LoVo (cell line): ENCODE measurements around the gene TMIGD1.

Source experiments
- DNase-seq: peaks from one replicate; pipeline ENCODE4 v3.0.0-alpha.2; 2016; ENCODE audit warnings: low spot score

Gene TMIGD1, protein sequence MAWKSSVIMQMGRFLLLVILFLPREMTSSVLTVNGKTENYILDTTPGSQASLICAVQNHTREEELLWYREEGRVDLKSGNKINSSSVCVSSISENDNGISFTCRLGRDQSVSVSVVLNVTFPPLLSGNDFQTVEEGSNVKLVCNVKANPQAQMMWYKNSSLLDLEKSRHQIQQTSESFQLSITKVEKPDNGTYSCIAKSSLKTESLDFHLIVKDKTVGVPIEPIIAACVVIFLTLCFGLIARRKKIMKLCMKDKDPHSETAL

DNA sequence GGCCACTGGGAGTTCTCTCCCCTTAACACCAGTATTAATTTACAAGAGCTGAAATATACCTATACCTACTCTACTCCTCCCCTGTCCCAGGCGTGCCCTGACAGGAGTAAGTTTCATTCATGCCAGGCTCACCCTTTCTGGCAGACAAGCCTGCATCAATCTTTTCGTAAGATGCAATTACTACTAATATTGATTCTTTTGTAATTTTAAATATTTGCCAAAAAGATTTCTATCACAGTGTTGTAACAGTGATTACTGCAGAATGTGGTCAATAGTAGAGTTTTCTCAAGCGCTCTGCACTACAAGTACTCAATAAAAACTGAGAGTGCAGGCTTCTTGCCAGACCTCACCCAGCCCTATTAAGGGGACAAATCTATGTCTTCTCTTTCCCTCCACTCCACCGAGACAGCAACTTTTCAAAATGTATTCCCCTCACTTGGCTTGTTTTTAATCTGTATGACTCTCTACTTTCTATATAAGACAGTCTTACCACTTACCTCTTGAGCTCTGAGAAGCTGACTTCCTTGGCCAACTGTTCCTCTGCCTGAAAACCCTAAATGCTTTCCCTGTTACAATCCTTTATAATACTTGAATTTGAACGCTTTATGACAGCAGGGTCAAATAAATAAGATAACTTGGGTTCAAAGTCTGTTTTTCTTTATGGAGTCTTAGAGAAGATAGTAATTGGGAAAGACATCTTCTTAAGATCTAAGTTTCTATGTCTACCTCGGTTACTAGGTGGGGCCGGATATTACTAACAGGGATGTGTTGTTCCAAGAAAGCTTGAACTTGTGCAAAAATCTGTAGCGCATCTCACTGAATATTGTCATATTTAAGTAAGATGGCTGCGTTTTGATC, at the start of gene TMIGD1:
Gene TMIGD1 (minus strand): TSS at position 555 of the 858 bp plus-strand sequence. CDS start 1,924 bp downstream, outside the sequence.
- DNase-seq, result no peak

DNA sequence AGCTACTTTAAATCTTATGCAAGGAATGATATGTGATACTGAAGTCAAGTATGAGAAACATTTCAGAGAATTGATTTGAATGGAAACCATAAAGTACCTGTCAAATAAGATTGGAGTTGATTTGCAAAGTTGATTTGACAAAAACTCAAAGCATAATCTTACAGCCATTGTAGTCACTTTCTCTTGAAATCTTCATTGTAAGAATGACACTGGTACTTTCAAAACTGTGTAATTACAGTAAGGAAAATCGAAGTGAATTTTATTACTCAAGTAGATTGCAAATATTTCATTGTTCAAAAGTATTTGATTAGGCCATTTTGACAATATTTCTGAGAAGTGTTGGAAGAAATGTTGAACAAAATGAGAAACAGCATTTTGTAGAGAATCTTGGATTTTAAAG, 48.5 kb upstream of the TMIGD1 start:
- DNase-seq, result no peak

DNA sequence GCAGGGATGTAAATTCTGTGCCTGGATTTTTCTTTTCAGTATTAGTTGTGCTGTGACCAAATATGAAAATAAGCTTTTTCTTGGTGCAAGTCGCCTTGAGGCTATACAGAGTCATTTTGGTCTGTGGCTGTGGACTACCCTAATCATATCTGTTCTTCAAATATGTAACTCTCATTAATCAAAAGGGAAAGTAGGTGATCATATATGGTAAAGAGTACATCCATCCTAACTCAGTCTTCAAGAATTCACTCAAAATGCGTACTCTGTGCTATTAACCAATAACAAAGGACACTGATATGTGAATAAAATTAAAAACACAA, 47.4 kb upstream of the TMIGD1 start:
- no peak for DNase-seq

DNA sequence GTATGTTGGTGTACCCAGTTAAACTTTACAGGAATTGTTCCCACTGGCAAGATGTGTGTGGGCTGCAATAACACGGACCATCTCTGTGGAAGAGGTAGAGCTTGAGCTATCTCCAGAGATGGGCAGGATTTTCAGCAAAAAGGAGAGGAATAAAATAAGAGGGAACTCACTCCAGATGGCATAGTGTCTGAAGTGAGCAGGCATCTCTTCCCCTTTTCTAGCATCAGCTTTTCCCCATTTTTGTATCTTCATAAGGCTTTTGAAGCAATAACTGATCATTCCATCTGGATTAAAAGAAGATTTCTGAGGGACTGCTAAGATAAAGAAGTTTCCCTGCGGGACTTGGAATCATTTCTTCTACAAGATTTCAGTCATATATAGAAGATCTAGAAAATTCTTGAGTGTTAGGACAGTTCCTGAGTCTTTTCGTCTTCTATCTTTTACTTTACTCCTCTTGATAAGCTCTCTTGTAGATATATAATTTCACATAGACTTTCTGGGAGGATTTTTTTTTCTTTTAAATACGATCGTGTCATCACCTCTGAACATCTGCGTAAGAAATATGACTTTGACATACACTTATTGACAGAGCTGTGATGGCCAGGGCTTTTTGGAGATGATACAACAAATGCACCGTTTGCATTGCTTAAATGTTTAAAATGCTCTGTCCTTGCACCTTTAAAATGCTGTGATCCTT, 46.9 kb upstream of the TMIGD1 start:
- no peak for DNase-seq

DNA sequence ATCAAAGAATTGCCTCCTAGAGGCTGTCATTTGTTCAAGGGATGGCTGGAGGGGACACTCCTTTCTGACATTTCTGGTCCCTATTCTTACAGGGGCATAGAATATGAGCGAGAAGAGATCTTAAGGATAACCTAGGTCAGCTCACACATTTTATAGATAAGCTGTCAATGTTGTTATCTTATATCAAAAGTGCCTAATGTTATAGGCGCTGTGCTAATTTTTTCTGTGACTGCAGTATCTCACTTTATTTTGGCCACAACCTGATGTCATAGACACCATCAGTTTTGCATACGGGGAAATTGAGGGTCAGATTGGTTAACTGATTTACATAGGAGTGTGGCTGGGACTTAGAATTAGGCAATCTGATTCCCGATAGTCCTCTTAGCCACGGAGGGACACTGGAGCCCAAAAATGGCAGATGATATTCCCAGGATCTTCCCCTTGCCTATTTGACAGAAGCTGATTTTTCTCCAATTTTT, 46.1 kb upstream of the TMIGD1 start:
- no peak for DNase-seq

DNA sequence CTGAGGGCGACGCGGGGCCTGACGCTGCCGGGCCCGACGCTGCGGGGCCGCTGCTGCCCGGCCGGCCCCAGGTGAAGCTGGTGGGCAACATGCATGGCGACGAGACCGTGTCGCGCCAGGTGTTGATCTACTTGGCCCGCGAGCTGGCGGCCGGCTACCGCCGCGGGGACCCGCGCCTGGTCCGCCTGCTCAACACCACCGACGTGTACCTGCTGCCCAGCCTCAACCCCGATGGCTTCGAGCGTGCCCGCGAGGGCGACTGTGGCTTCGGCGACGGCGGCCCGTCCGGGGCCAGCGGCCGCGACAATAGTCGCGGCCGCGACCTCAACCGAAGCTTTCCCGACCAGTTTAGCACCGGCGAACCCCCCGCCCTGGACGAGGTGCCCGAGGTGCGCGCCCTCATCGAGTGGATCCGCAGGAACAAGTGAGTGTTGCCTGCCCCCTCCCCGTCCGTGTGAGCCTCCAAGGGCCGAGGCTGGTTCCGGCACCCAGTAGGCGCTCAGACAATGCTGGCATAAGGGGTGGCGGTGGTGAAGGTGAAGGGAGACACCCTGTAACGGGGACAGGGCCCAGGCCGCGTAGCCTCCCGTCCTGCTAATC, 45.5 kb upstream of the TMIGD1 start:
- DNase-seq, result no peak

DNA sequence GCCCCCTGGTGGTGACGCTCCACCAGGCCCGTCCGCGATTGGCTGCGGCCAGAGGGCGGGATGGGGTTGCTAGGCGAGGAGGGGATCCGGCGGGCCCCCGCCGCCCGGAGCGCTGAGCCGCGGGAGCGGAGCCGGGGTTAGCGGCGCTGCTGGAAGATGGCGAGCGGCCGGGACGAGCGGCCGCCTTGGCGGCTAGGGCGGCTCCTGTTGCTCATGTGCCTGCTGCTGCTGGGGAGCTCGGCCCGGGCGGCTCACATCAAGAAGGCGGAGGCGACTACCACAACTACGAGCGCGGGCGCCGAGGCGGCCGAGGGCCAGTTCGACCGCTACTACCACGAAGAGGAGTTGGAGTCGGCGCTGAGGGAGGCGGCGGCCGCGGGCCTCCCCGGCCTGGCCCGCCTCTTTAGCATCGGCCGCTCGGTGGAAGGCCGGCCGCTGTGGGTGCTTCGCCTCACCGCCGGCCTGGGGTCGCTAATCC, 45.0 kb upstream of the TMIGD1 start, which contains the start of gene CPD:
Gene CPD (plus strand): TSS at position 103 of the 478 bp plus-strand sequence. CDS start 54 bp downstream, at position 157.
- DNase-seq, result peak; percentile 94

DNA sequence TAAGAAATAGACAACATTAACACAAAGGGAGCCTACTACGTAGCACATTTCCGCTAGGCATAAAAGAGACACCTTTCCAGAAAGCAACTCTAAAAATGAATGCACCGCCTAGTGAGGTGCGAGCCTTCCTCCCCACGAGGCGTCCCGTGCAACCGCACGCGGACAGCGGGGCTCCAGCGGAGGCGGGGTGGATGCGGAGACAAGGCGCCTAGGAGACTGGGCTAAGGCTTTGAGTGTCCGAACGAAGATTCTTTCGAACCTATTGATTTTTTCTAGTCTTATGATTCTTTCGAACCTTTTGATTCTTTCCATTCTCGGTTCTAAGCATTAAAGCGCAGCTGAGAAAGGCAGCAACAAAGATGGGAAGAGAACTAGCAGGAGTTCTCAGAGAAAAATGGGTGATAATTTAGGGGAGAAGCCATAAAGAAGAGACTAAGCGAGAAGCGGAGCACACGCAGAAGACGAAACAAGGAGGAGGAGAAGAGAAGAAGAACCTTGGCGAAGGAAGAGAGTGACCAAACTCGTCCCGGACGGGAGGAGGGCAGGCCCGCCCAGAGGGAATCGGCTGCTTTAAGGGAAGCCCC, 44.5 kb upstream of the TMIGD1 start:
- DNase-seq, result no peak

DNA sequence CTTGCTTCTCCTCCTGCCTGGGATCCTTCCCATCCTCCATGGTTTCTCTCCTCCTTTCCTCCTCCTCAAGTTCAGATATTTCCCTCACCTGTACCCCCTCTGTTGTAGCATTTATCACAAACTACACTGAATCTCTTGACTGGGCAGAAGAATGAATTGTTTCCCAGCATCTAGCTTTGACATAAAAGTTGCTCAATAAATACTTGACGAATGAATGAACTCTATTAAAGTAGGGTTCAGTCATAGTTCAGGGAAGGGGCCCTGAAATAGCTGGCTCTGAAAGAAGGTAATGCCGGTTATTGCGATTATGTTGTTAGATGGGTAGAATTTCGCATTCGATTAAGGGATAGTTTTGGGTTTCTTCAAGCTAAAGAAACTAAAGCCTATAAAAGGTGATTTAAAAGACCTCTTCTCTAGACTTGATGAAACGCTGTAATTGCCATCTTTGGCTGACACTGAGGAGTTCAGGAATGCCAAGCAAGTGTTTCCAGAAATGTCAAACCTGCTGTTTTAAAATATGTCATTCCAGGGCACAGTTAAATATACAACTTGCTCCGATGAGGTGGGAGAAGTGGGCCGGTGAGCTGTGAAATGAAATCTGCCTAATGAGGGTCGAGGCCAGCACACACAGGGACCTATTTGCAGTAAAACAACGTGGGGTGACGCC, 43.9 kb upstream of the TMIGD1 start:
- no peak for DNase-seq

DNA sequence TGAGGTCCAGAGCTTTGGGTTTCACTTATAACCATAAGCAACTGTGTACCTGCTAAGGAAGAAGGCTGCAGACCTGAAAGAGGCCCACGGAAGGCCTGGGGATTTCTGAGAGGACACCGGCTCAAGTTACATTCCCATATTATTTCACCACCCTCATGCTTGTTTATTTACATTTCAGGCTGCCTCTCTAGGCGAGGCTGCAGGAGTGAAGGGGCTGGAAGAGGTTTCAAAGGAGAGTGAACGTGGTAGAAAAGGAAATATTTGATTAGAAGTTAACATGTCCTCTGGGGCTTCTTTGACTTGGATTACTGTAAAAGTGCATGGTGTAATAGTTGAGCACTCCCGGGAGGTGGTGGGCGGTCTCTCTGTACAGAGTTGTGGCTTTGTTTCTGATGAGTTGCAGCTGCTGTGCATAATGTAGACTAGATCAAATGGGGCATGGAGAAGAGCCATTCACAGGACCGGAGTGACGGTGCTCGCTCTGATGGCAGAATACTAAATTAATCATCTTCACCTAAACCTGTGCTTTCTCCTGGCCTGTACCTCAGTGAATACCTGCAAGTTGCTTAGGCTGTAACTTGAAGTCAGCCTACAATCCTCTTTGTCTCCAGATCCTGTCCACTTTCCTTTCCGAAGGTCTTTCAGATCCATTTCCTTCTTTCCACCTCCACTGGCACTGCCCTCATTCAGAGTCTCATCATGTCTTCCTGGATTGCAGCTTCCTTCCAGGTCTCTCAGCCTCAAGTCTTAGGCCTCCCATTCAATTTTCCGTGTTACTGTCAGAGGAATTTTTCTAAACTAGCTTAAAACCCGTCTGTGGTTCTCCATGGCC, 43.0 kb upstream of the TMIGD1 start:
- peak; percentile 31 for DNase-seq

DNA sequence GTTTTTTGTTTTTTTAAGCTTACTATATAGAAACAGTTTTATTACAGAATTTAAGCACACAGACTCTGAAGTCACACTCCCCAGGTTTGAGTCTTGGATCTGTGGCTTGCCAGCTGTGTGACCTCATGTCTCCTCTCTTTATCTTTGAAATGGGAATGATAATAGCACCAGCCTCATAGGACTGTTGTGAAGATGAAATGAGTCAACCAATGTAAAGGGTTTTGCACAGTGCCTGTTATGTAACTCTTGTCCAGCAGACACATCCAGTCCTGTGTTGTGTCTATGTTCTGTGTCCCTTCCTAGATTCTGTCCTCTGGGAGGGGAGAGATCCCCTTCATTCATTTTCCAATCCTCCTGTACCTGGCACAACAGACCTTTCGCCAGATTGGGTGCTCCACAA, 41.8 kb upstream of the TMIGD1 start:
- DNase-seq, result no peak

DNA sequence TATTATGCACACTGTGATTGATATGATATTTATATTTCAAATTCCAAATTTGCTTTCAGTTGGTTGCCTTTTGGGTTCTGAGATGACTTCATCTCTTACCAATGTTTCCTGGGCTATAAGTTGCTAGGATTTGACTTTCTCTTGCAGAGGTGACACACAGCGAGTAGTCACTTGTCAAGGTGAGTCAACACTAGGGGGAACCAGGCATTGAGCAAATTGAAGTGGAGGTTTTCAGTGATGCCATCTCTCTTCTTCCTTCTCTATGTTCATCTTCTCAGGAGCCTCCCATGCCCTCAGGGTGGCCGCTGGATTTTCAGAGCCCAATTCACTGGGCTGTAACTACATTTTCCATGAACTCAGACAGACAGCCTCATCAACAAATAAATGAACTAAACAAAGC, 38.9 kb upstream of the TMIGD1 start:
- peak; percentile 20 for DNase-seq

DNA sequence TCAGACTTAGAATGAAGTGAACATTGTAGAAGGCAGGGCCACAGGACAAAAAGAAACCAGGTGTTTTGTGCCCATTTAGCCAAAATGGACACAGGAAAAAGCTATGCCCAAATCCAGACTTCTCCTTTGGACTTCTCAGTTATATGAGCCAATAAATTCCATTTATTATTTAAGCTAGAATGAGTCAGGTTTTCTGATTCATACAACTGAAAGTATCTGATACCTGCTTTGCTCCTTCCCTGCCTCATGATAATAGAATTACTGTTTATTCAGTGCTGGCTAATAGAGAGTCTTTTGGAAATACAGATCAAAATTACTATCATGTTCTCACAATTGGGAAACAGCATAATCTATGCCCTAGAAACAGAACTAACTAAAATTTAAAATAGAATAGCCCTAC, 36.1 kb upstream of the TMIGD1 start:
- peak; percentile 64 for DNase-seq

DNA sequence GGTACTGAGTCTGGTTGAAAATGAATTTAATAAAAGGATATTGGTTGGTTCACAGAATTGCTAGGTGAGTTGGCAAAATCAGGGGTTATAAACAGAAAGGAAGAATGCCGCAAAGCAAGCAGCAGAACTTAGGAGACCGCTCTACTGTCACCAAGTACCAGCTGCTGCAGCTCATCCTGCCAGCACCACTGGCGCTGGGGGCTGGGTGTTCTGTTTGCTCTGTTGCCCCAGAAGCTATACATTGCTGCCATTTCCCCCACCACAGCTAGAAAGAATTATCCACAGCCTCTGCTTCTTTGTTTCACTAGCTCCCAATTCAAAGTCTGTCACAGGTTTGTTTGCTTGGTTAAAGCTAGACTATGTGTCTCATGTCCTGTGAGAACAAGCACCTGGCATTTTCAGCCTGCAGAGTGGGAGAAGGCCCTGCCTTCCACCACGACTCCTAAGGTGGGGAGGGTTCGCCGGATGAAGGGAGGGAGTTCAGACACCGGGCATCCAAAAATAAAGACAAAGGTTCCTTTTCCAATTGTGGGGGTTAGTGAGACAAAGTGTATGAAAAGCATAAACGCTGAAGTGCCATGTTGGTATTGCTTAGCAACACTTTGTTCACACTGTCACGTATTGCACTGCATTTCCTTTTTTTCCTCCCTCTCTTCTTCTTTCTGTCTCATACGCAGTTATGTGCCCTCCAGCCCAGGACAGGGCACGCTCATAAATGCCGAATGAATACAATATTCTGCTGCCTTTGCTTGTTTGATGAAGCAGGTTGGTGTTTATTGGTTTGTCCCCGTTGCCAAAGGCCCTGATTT, 35.3 kb upstream of the TMIGD1 start:
- DNase-seq, result no peak

DNA sequence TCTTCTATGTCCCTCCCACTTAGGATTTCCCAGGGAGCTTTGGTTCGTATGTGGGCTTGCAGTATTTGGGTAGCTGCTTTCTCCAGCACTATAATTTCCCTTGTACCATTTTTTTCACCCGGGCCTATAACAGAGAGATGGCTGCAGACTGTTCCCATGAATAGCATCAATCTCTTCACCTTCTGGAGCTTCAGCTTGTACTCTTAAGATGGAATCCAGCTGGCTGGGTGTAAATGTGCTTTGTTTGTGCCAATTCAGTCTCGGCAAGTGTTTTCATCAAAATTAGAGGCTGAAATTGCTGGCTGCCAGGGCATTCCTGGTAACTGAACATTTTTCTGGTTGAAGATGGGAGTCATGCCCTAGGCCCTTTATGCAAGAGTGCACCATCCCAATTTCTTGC, 32.7 kb upstream of the TMIGD1 start:
- no peak for DNase-seq

DNA sequence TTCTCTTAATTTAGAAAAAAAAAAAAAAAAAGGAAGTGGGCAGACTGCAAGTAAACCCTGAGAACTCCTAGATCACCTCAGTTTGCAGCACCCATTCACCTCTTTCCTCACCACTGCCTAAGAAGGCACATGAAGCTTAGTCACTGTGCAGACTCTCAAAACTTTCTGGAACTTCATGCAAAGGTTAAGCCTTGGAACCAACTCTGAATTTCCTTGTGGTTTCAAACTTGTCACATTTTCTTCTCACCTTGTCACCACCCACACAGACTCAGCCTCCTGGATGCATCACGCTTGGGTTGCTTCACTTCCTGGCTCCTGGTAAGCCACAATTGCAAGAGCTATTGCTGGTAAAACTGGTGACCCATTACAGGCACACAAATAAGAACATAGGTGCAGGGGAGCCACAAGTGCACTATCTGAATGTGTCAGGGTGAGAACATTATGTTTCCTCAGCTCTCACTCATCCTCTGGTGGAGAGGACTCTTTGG, 29.9 kb upstream of the TMIGD1 start:
- peak; percentile 40 for DNase-seq

DNA sequence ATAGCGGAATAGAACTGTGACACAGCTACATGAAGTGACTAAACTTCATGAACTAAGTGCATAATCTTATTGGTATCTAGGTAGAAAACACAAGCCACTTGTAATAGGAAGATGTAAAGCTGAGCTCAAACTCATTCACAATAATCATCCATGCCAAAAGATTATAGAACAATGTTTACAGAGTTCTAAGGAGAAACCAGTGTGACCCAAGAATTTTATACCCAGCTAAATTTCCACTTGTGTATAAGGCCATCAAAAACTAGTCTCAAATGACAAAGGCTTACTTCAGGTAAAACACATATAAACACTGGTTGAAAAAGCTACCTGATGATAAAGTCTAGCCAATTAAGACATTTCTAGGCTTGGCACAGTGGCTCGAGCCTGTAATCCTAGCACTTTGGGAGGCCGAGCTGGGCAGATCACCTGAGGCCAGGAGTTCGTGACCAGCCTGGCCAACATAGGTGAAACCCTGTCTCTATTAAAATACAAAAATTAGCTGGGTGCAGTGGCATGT, 28.0 kb upstream of the TMIGD1 start:
- DNase-seq, result no peak

DNA sequence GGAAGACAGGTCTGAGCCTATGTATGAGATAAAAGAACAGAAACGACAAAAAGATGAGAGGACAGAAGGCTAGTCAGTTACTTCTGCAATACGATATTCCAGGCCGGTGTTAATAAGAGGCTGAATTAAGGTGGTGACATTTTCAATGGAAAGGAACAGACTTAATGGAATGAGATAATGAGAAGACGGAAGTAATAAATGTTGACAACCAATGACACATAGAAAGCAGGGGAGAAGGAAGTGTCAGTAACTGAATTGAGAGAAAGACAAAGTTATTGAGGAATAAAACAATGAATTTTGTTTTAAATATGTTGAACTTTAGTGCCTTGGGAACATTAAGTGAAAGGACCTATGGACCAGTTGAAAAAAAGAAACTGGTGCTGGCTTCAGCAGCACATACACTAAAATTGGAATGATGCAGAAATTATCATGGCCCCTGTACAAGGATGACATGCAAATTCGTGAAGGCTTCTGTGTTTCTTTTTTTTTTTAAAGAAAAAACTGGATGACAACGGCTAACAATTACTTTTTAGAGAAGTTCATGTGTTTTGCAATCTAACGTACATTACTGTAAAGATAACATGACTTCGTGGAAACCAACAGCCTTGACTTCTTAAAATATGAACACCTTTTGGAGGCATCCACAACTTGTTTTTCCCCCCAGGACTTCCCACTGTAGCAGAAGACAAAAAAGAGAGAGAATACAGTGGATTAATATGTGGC, 26.4 kb upstream of the TMIGD1 start:
- no peak for DNase-seq
